Thyroid gland (tissue), 4 donors: Measurements from ENCODE around the gene RB1. TPM values are rescaled to one million over a fixed set of nuclear protein-coding genes. Genes with fewer than 3 reads are reported as not detected.

ENCODE experiments used
- DNase-seq, 2 donors: peaks; one replicate each; pipeline ENCODE4 v3.0.0-alpha.2; 2019
- H3K27ac ChIP-seq, 3 donors: fragments of 200-600 bp; sonication (generic); 1 replicate in 2 of 3; 2 replicates in 1 of 3; pipeline ENCODE4 v1.5.1; 2016 to 2019; ENCODE audit warnings: mild to moderate bottlenecking in 1 of 3, moderate library complexity in 1 of 3
- H3K27me3 ChIP-seq: fragments of 200-600 bp; sonication (generic); one replicate; pipeline ENCODE4 v1.5.1; 2019
- H3K36me3 ChIP-seq, 2 donors: fragments of 200-600 bp; sonication (generic); one replicate each; pipeline ENCODE4 v1.5.1; 2016 to 2019
- H3K4me1 ChIP-seq, 2 donors: fragments of 200-600 bp; sonication (generic); one replicate each; pipeline ENCODE4 v1.5.1; 2017 to 2019
- H3K4me3 ChIP-seq, 3 donors: fragments of 200-600 bp; sonication (generic); replicated peaks in 1 of 3; 1 replicate in 2 of 3; 2 replicates in 1 of 3; pipeline ENCODE4 v1.5.1; 2016; ENCODE audit warnings: mild to moderate bottlenecking in 1 of 3
- H3K9me3 ChIP-seq: fragments of 200-600 bp; sonication (generic); one replicate; pipeline ENCODE4 v1.5.1; 2017
- CTCF ChIP-seq, 6 experiments: fragments of 200-600 bp in 3 of 6; fragments of 450-650 bp in 3 of 6; sonication (generic) in 3 of 6; IDR thresholded peaks; one replicate each; pipeline ENCODE4 v1.5.1; 2016 to 2019; ENCODE audit warnings: antibody characterized with exemption in 6 of 6, mild to moderate bottlenecking in 2 of 6, inconsistent platforms in 1 of 6, moderate library complexity in 1 of 6
- POLR2A ChIP-seq, 2 donors: fragments of 450-650 bp; IDR thresholded peaks; one replicate each; pipeline ENCODE4 v1.6.1; 2017; ENCODE audit warnings: antibody characterized with exemption in 2 of 2, mild to moderate bottlenecking in 2 of 2, moderate library complexity in 1 of 2
- WGBS, 2 donors: methylation state at CpG; one replicate each; pipeline ENCODE4 v1.1.5; 2017; 5-methylcytosine and 5-hydroxymethylcytosine counted together
- intact Hi-C: fragments of 100-400 bp; cut with DNase I; formaldehyde crosslinking; loops from one replicate; pipeline ENCODE4 v1.15.1; 2023
- small RNA-seq: library from RNA; depleted of rRNA; stranded (forward); fragments of <200 nt; gene quantifications from one replicate; pipeline ENCODE3, GENCODE V24; 2016
- total RNA-seq, 4 donors: library from RNA; depleted of rRNA; stranded (reverse); fragments of >200 nt; gene quantifications; one replicate each; pipeline ENCODE4 v1.2.3, GENCODE V29; 2016

Gene RB1
- total RNA-seq, 4 donors from 2014 or later = 38.5 to 62.1 (median 41.8) TPM

GRCh38 chr13:48530833-48531232 lies 227.3 kb downstream of the RB1 start:
- TF ChIP-seq POLR2A (IDR thresholded peaks at IDR 0.05) = no peak
- no peak for TF ChIP-seq CTCF (IDR thresholded peaks at IDR 0.05)
- WGBS, 2 donors = 92 to 93% methylated on average over 6 of the region's 6 CpGs

More at GRCh38 chr13:48530833-48531232, 227.3 kb downstream of the RB1 start:
- no peak for DNase-seq
- H3K9me3 ChIP-seq = no peaks in the 10 kb centered on the region
- H3K36me3 ChIP-seq = no peaks in the 10 kb centered on the region
- no peaks in the 10 kb centered on the region for H3K27me3 ChIP-seq
- no peak overlapping the region for H3K27ac ChIP-seq
- H3K4me3 ChIP-seq = no peak overlapping the region
- intact Hi-C loops = loop anchor here (10.0 kb wide), 1 partner anchor 116 kb away; the partner anchor contains the start of gene LPAR6
- peaks cover 4% of the 10 kb centered on the region in 2 donors for H3K4me1 ChIP-seq

Small RNAs within 50 kb of the gene (small RNA-seq; reads per million reads assigned to genes)
- not detected for gene RF00017

Other genes with a start within 250 kb of the RB1 start
- 10 to 100 TPM; 32.8 to 36.8 (median 34.5) TPM for gene MED4, start 208.6 kb upstream of the RB1 start, total RNA-seq
- 100 to 1,000 TPM; 550 to 716 (median 624) TPM for gene ITM2B, start 70.5 kb upstream of the RB1 start, total RNA-seq
- 10 to 100 TPM; 16.8 to 42.5 (median 23.4) TPM for gene LPAR6, start 109.4 kb downstream of the RB1 start, total RNA-seq
- 10 to 100 TPM; 29.1 to 49.6 (median 34.9) TPM for gene RCBTB2, start 229.3 kb downstream of the RB1 start, total RNA-seq